PC-3 (cell line): ENCODE results near the gene TMEM91. TPM values are rescaled to one million over a fixed set of nuclear protein-coding genes. Genes with fewer than 3 reads are reported as not detected.
A peak's percentile ranks its signal among the peaks of the same experiment; 100 is the strongest.
"Not testable (repeated sequence)": the region's sequence is repeated elsewhere in the genome, so short reads cannot be mapped to it uniquely, and the experiment has no call there.

ENCODE experiments used
- ATAC-seq: fragments of 200-7000 bp; cut with Tn5 transposase; 2 replicates; pipeline ENCODE4 v1.9.1; 2020; ENCODE audit warnings: mild to moderate bottlenecking, moderate library complexity
- BruUV-seq: library from RNA; stranded (reverse); fragments of 400-500 nt; replicated peaks from 2 replicates; lab custom pipeline; 2021; lab: Mats Ljungman, UMichigan
- CTCF ChIA-PET: fragments of 300-600 bp; sonication (Branson Sonifier 250); formaldehyde crosslinking; loops from one replicate; lab custom pipeline; 2022; ENCODE audit warnings: antibody characterized with exemption; lab: Charles Lee
- POLR2A ChIA-PET: fragments of 300-600 bp; sonication (Branson Sonifier 250); formaldehyde crosslinking; loops from one replicate; lab custom pipeline; 2022; ENCODE audit warnings: antibody characterized with exemption; ENCODE audit not compliant: unreplicated experiment; lab: Charles Lee
- DNase-seq: peaks from one replicate; pipeline ENCODE4 v3.0.0-alpha.2; 2015
- H2AFZ ChIP-seq: fragments of 300-600 bp; sonication (generic); 2 replicates; pipeline ENCODE4 v1.6.0; 2016; ENCODE audit warnings: antibody characterized with exemption, low read length
- H3F3A ChIP-seq: fragments of 300-600 bp; sonication (generic); one replicate; pipeline ENCODE4 v1.6.0; 2017; ENCODE audit warnings: antibody characterized with exemption, low read length, control low read depth, mild to moderate bottlenecking; ENCODE audit not compliant: unreplicated experiment
- H3K27ac ChIP-seq: fragments of 300-600 bp; sonication (generic); 2 replicates; pipeline ENCODE4 v1.5.1; 2016; ENCODE audit warnings: mild to moderate bottlenecking, low read length
- H3K27me3 ChIP-seq: fragments of 300-600 bp; sonication (generic); 2 replicates; pipeline ENCODE4 v1.6.1; 2016; ENCODE audit warnings: low read length, mixed read lengths
- H3K36me3 ChIP-seq: fragments of 300-600 bp; sonication (generic); 2 replicates; pipeline ENCODE4 v1.6.1; 2016; ENCODE audit warnings: low read depth, mixed run types, low read length, mixed read lengths
- H3K4me1 ChIP-seq: fragments of 300-600 bp; sonication (generic); 2 replicates; pipeline ENCODE4 v1.5.1; 2016; ENCODE audit warnings: low read length; ENCODE audit not compliant: insufficient read depth
- H3K4me2 ChIP-seq: fragments of 300-600 bp; sonication (generic); 2 replicates; pipeline ENCODE4 v1.6.0; 2016; ENCODE audit warnings: low read length
- H3K4me3 ChIP-seq: fragments of 300-600 bp; sonication (generic); 2 replicates; pipeline ENCODE4 v1.5.1; 2016; ENCODE audit warnings: mild to moderate bottlenecking, low read length, mixed read lengths
- H3K79me2 ChIP-seq: fragments of 300-600 bp; sonication (generic); 2 replicates; pipeline ENCODE4 v1.6.1; 2017; ENCODE audit warnings: low read length, mixed read lengths
- H3K9ac ChIP-seq: fragments of 300-600 bp; sonication (generic); 2 replicates; pipeline ENCODE4 v1.6.0; 2016; ENCODE audit warnings: mild to moderate bottlenecking, low read length
- H3K9me2 ChIP-seq: fragments of 300-600 bp; sonication (generic); replicated peaks from 2 replicates; pipeline ENCODE4 v1.6.1; 2016; ENCODE audit warnings: mixed run types, low read length, mixed read lengths
- H3K9me3 ChIP-seq: fragments of 300-600 bp; sonication (generic); 2 replicates; pipeline ENCODE4 v1.6.1; 2016; ENCODE audit warnings: low read length, mixed read lengths
- H4K20me1 ChIP-seq: fragments of 300-600 bp; sonication (generic); 2 replicates; pipeline ENCODE4 v1.6.1; 2016; ENCODE audit warnings: low read length, mixed read lengths
- CTCF ChIP-seq: fragments of 300-600 bp; sonication (generic); conservative IDR thresholded peaks from 2 replicates; pipeline ENCODE4 v1.5.1; 2017; ENCODE audit warnings: antibody characterized with exemption, low read depth, mild to moderate bottlenecking, low read length
- EZH2 ChIP-seq: fragments of 300-600 bp; sonication (generic); IDR thresholded peaks from one replicate; pipeline ENCODE4 v1.6.1; 2017; ENCODE audit warnings: antibody characterized with exemption, mild to moderate bottlenecking, low read length; ENCODE audit not compliant: unreplicated experiment
- EZH2phosphoT487 ChIP-seq: fragments of 300-600 bp; sonication (generic); IDR thresholded peaks from 2 replicates; pipeline ENCODE4 v1.6.1; 2018; ENCODE audit warnings: mild to moderate bottlenecking, antibody characterized with exemption, low read length, borderline replicate concordance
- intact Hi-C: fragments of 100-400 bp; cut with micrococcal nuclease; formaldehyde crosslinking; loops from 2 replicates; pipeline ENCODE4 v1.9.0; 2023
- total RNA-seq: library from RNA; depleted of rRNA; stranded (reverse); fragments of >200 nt; gene quantifications from 2 replicates; pipeline ENCODE4 v1.2.3, GENCODE V29; 2014

Gene TMEM91
- total RNA-seq, 1 experiment from 2014 or later, result 2.4 TPM

GRCh38 chr19:41408256-41408655 is 31.9 kb downstream of the TMEM91 start:
- intact Hi-C loops, result no loop called here
- no peaks in the 10 kb centered on the region for H4K20me1 ChIP-seq
- H3K36me3 ChIP-seq, result no peaks in the 10 kb centered on the region
- no peak for TF ChIP-seq EZH2phosphoT487
- POLR2A ChIA-PET, result no interaction called here
- CTCF ChIA-PET, result interaction anchor here (0.6 kb wide), 1 partner anchor 98 kb away, joined by 5 read pairs; no protein-coding TSS in a partner anchor
- no peak for ATAC-seq
- H3K9me2 ChIP-seq, result no peaks in the 10 kb centered on the region
- H3K4me2 ChIP-seq, result no peak overlapping the region
- H3K27me3 ChIP-seq, result no peaks in the 10 kb centered on the region
- DNase-seq, result no peak
- H3F3A ChIP-seq, result no peaks in the 10 kb centered on the region
- no TSS peak for BruUV-seq
- H2AFZ ChIP-seq, result no peak overlapping the region
- H3K27ac ChIP-seq, result no peak overlapping the region
- peaks cover 9% of the 10 kb centered on the region for H3K4me1 ChIP-seq
- H3K9me3 ChIP-seq, result no peaks in the 10 kb centered on the region
- H3K4me3 ChIP-seq, result no peak overlapping the region
- no peak overlapping the region for H3K9ac ChIP-seq
- H3K79me2 ChIP-seq, result no peaks in the 10 kb centered on the region

- H3K9me2 ChIP-seq, H3K27ac ChIP-seq, POLR2A ChIA-PET, ATAC-seq, H2AFZ ChIP-seq, DNase-seq, H3K79me2 ChIP-seq, H3K9ac ChIP-seq, H3F3A ChIP-seq, H3K9me3 ChIP-seq, H3K4me1 ChIP-seq, intact Hi-C loops, H4K20me1 ChIP-seq, H3K27me3 ChIP-seq, H3K4me3 ChIP-seq, BruUV-seq, H3K36me3 ChIP-seq: not testable (repeated sequence)
- H3K4me2 ChIP-seq, result peak overlapping the region; percentile 49
- CTCF ChIA-PET, result interaction anchor here (1.0 kb wide), 1 partner anchor 56 kb away, joined by 5 read pairs; no protein-coding TSS in a partner anchor
Observed at GRCh38 chr19:41408846-41409245, 32.5 kb downstream of the TMEM91 start.

- Histone ChIP-seq H3K4me3 (no peak overlapping the region), H4K20me1 (no peaks in the 10 kb centered on the region), H3K27me3 (no peaks in the 10 kb centered on the region), H3K4me1 (peaks cover 9% of the 10 kb centered on the region), H3F3A (no peaks in the 10 kb centered on the region), H3K4me2 (peak overlapping the region; percentile 49), H3K9me2 (no peaks in the 10 kb centered on the region), H3K9me3 (no peaks in the 10 kb centered on the region), H2AFZ (no peak overlapping the region), H3K27ac (0 out of 2 replicates have a peak overlapping the region, but pooled peaks have one; percentile 14), H3K9ac (no peak overlapping the region), H3K36me3 (no peaks in the 10 kb centered on the region), H3K79me2 (no peaks in the 10 kb centered on the region)
- TF ChIP-seq EZH2 (no peak), CTCF (no peak), EZH2phosphoT487 (no peak)
- CTCF ChIA-PET, result interaction anchor here (1.0 kb wide), 1 partner anchor 56 kb away, joined by 5 read pairs; no protein-coding TSS in a partner anchor
- POLR2A ChIA-PET, result no interaction called here
- no TSS peak for BruUV-seq
- peak; percentile 100 for ATAC-seq
- peak; percentile 83 for DNase-seq
- intact Hi-C loops, result no loop called here
Observed at GRCh38 chr19:41409288-41409687, 33.0 kb downstream of the TMEM91 start.
